RPMI8226 (cell line): Measurements from ENCODE around the gene JAKMIP2.
A peak's percentile ranks its signal among the peaks of the same experiment; 100 is the strongest.
"Not testable (repeated sequence)": the region's sequence is repeated elsewhere in the genome, so short reads cannot be mapped to it uniquely, and the experiment has no call there.

Experiments
- DNase-seq: peaks from one replicate; pipeline ENCODE4 v3.0.0-alpha.2; 2015

JAKMIP2 gene

GRCh38 chr5:147782110-147783028 is at the start of gene JAKMIP2:
Gene JAKMIP2, minus strand, starts transcription at chr5:147782728. Its CDS starts 110,922 bp downstream, at chr5:147671806.
- peak; percentile 96 for DNase-seq

GRCh38 chr5:147831465-147831864 is 48.9 kb upstream of the JAKMIP2 start, which contains the start of gene SPINK1:
Gene SPINK1, minus strand, starts transcription at chr5:147831671. Its CDS starts 94 bp downstream, at chr5:147831577.
- DNase-seq: no peak

GRCh38 chr5:147830035-147830434 is 47.5 kb upstream of the JAKMIP2 start:
- no peak for DNase-seq

- DNase-seq: not testable (repeated sequence)
Observed at GRCh38 chr5:147827017-147827416, 44.5 kb upstream of the JAKMIP2 start.

- no peak for DNase-seq
Observed at GRCh38 chr5:147826361-147826760, 43.8 kb upstream of the JAKMIP2 start.

GRCh38 chr5:147822686-147823491 is 40.4 kb upstream of the JAKMIP2 start:
- peak; percentile 71 for DNase-seq

GRCh38 chr5:147822222-147822621 is 39.7 kb upstream of the JAKMIP2 start:
- DNase-seq: not testable (repeated sequence)

GRCh38 chr5:147821766-147822165 is 39.2 kb upstream of the JAKMIP2 start:
- no peak for DNase-seq

GRCh38 chr5:147819261-147819770 is 36.8 kb upstream of the JAKMIP2 start:
- no peak for DNase-seq

GRCh38 chr5:147818290-147818689 is 35.8 kb upstream of the JAKMIP2 start:
- no peak for DNase-seq

- no peak for DNase-seq
Observed at GRCh38 chr5:147813696-147814095, 31.2 kb upstream of the JAKMIP2 start.

GRCh38 chr5:147809830-147810666 is 27.5 kb upstream of the JAKMIP2 start:
- DNase-seq: no peak

GRCh38 chr5:147805030-147805454 is 22.5 kb upstream of the JAKMIP2 start:
- peak; percentile 67 for DNase-seq

- no peak for DNase-seq
Observed at GRCh38 chr5:147804334-147804733, 21.8 kb upstream of the JAKMIP2 start.

GRCh38 chr5:147803926-147804325 is 21.4 kb upstream of the JAKMIP2 start:
- no peak for DNase-seq

- DNase-seq: not testable (repeated sequence)
Observed at GRCh38 chr5:147803161-147803560, 20.6 kb upstream of the JAKMIP2 start.

- no peak for DNase-seq
Observed at GRCh38 chr5:147801461-147801860, 18.9 kb upstream of the JAKMIP2 start.

GRCh38 chr5:147800491-147800890 is 18.0 kb upstream of the JAKMIP2 start:
- DNase-seq: no peak

GRCh38 chr5:147796556-147797308 is 14.2 kb upstream of the JAKMIP2 start:
- no peak for DNase-seq

GRCh38 chr5:147791181-147791580 is 8.7 kb upstream of the JAKMIP2 start:
- no peak for DNase-seq

GRCh38 chr5:147789820-147790219 is 7.3 kb upstream of the JAKMIP2 start:
- DNase-seq: no peak

GRCh38 chr5:147788023-147788422 is 5.5 kb upstream of the JAKMIP2 start:
- DNase-seq: no peak
